ENCODE data around the gene ASIC4. TPM values are rescaled to one million over a fixed set of nuclear protein-coding genes. Genes with fewer than 3 reads are reported as not detected.

Gene ASIC4
- total and polyA plus RNA-seq, 9 of the 15 experiments (the other 6 are each of a cell fraction or from before 2014, with no cell fraction given) = 0.07 to 19.2 (median 4.8) TPM

DNA sequence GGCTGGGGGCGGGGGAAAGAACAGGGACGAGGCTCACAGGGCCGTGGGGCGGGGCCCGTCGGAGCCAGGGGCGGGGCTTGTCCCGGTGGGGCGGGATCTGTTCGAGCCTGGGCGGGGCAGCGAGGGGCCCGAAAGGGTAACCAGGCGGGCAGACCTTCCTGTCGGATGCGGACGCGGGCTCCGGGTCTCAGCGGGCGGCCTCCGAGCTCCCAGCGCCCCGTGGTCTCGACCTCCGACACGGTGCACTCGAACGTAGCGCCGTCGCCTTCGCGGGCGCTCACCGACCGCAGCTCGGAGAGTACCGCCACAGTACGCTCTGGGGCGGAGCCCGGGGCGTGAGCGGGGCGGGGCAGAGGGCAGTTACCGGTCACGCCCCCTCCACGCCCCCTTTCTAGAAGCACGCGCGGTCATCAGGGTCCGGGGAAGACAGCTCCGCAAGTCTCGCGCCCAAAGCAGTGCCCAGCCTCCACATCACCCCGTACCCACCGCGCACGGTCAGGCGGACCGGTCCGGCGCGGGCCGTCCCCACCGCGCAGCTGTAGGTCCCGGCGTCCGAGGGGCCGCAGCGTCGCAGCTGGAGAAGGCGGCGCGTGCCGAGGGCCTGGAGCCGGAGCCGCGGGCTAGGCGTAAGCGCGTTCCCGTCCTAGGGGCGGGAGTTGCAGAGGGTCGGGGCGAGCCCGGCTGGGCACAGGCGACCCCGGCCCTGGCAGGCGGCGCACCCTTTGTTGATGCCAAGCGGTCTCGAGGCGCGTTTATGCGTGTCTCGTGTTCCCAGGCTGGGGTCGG lies 38.3 kb downstream of the ASIC4 start (continued):
- TF ChIP-seq MAZ (CRISPR knock-in tag; conservative IDR thresholded peaks at IDR 0.05 in 1 of 2, IDR thresholded peaks at IDR 0.05 in 1 of 2) (peak in 1 of 2 experiments; percentile 35; a peak in 1 of 4 replicates), ZBTB7A (IDR thresholded peaks at IDR 0.05; ENCODE audit: borderline replicate concordance, control insufficient read depth, low read depth, low read length) (peak; percentile 53; the same call in 1 of the 2 replicates), RAD21 (CRISPR knock-in tag; conservative IDR thresholded peaks at IDR 0.05 in 1 of 2, IDR thresholded peaks at IDR 0.05 in 1 of 2) (no peak), SUPT5H (IDR thresholded peaks at IDR 0.05) (no peak), PHB2 (IDR thresholded peaks at IDR 0.05; ENCODE audit: low read depth) (no peak), PURB (CRISPR knock-in tag; IDR thresholded peaks at IDR 0.05; ENCODE audit: low read depth) (no peak), SAP30 (IDR thresholded peaks at IDR 0.05; ENCODE audit: borderline replicate concordance, insufficient read depth, low read depth, low read length, poor library complexity, severe bottlenecking) (peak; percentile 75), TCF7 (IDR thresholded peaks at IDR 0.05; ENCODE audit: borderline replicate concordance) (no peak), HMG20A (CRISPR knock-in tag; conservative IDR thresholded peaks at IDR 0.05) (no peak), KLF13 (tag; IDR thresholded peaks at IDR 0.05; ENCODE audit: borderline replicate concordance, low read depth) (peak; percentile 78; the same call in 1 of the 2 replicates), ZNF445 (CRISPR knock-in tag; IDR thresholded peaks at IDR 0.05; ENCODE audit: low read depth) (no peak), HNRNPL (IDR thresholded peaks at IDR 0.05; ENCODE audit: low read depth, low read length) (0 out of 2 replicates have a peak, but pooled peaks have one; percentile 45), POLR2G (IDR thresholded peaks at IDR 0.05; ENCODE audit: low read depth, low read length) (peak; percentile 73), NFXL1 (CRISPR knock-in tag; IDR thresholded peaks at IDR 0.05) (no peak), FOXP1 (CRISPR knock-in tag; IDR thresholded peaks at IDR 0.05) (0 out of 2 replicates have a peak, but pooled peaks have one; percentile 41), ZFX (CRISPR knock-in tag; IDR thresholded peaks at IDR 0.05) (peak; percentile 35; the same call in 1 of the 2 replicates), NR2C2 (CRISPR knock-in tag; IDR thresholded peaks at IDR 0.05) (no peak), NR2C2 (tag; IDR thresholded peaks at IDR 0.05) (peak; percentile 57)
- TF ChIP-seq, protein P1, sequence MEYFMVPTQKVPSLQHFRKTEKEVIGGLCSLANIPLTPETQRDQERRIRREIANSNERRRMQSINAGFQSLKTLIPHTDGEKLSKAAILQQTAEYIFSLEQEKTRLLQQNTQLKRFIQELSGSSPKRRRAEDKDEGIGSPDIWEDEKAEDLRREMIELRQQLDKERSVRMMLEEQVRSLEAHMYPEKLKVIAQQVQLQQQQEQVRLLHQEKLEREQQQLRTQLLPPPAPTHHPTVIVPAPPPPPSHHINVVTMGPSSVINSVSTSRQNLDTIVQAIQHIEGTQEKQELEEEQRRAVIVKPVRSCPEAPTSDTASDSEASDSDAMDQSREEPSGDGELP (CRISPR knock-in tag; IDR thresholded peaks at IDR 0.05; ENCODE audit: borderline replicate concordance) = peak; percentile 72
- TF ChIP-seq, protein P2, sequence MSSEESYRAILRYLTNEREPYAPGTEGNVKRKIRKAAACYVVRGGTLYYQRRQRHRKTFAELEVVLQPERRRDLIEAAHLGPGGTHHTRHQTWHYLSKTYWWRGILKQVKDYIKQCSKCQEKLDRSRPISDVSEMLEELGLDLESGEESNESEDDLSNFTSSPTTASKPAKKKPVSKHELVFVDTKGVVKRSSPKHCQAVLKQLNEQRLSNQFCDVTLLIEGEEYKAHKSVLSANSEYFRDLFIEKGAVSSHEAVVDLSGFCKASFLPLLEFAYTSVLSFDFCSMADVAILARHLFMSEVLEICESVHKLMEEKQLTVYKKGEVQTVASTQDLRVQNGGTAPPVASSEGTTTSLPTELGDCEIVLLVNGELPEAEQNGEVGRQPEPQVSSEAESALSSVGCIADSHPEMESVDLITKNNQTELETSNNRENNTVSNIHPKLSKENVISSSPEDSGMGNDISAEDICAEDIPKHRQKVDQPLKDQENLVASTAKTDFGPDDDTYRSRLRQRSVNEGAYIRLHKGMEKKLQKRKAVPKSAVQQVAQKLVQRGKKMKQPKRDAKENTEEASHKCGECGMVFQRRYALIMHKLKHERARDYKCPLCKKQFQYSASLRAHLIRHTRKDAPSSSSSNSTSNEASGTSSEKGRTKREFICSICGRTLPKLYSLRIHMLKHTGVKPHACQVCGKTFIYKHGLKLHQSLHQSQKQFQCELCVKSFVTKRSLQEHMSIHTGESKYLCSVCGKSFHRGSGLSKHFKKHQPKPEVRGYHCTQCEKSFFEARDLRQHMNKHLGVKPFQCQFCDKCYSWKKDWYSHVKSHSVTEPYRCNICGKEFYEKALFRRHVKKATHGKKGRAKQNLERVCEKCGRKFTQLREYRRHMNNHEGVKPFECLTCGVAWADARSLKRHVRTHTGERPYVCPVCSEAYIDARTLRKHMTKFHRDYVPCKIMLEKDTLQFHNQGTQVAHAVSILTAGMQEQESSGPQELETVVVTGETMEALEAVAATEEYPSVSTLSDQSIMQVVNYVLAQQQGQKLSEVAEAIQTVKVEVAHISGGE (CRISPR knock-in tag; IDR thresholded peaks at IDR 0.05) = 0 out of 6 replicates have a peak, but pooled peaks of 1 of the 3 experiments have one; percentile 42
- TF ChIP-seq, protein P3, sequence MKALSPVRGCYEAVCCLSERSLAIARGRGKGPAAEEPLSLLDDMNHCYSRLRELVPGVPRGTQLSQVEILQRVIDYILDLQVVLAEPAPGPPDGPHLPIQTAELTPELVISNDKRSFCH (CRISPR knock-in tag; IDR thresholded peaks at IDR 0.05) = no peak
- TF ChIP-seq, protein P3 (tag; IDR thresholded peaks at IDR 0.05) = 0 out of 2 replicates have a peak, but pooled peaks have one; percentile 45

Measured in K562 (cell line).